MM.1S (cell line): ENCODE data around the gene CYP46A1.

Source experiments
- DNase-seq: peaks from one replicate; pipeline ENCODE4 v3.0.0-alpha.2; 2015
- H2AFZ ChIP-seq: fragments of 300-600 bp; sonication (generic); 2 replicates; pipeline ENCODE4 v1.6.0; 2016; ENCODE audit warnings: antibody characterized with exemption, low read length
- H3F3A ChIP-seq: fragments of 300-600 bp; sonication (generic); 2 replicates; pipeline ENCODE4 v1.6.1; 2016; ENCODE audit warnings: mild to moderate bottlenecking, antibody characterized with exemption, low read length, moderate library complexity, mixed read lengths; ENCODE audit not compliant: insufficient read depth
- H3K27ac ChIP-seq: fragments of 300-600 bp; sonication (generic); 2 replicates; pipeline ENCODE4 v1.5.1; 2016; ENCODE audit warnings: mild to moderate bottlenecking, low read length
- H3K27me3 ChIP-seq: fragments of 300-600 bp; sonication (generic); replicated peaks from 2 replicates; pipeline ENCODE4 v1.6.0; 2016; ENCODE audit warnings: low read length; ENCODE audit not compliant: insufficient read depth
- H3K36me3 ChIP-seq: fragments of 300-600 bp; sonication (generic); replicated peaks from 2 replicates; pipeline ENCODE4 v1.6.1; 2016; ENCODE audit warnings: mild to moderate bottlenecking, low read length, mixed read lengths; ENCODE audit not compliant: insufficient read depth
- H3K4me1 ChIP-seq: fragments of 300-600 bp; sonication (generic); 2 replicates; pipeline ENCODE4 v1.6.1; 2016; ENCODE audit warnings: low read length, mixed read lengths
- H3K4me2 ChIP-seq: fragments of 300-600 bp; sonication (generic); 2 replicates; pipeline ENCODE4 v1.6.0; 2016; ENCODE audit warnings: low read depth, low read length
- H3K4me3 ChIP-seq: fragments of 300-600 bp; sonication (generic); 2 replicates; pipeline ENCODE4 v1.5.1; 2016; ENCODE audit warnings: low read length, mixed read lengths
- H3K79me2 ChIP-seq: fragments of 300-600 bp; sonication (generic); 2 replicates; pipeline ENCODE4 v1.6.1; 2016; ENCODE audit warnings: mixed run types, low read length, mixed read lengths
- H3K9ac ChIP-seq: fragments of 300-600 bp; sonication (generic); 2 replicates; pipeline ENCODE4 v1.6.1; 2016; ENCODE audit warnings: low read length, mixed read lengths
- H3K9me2 ChIP-seq: fragments of 300-600 bp; sonication (generic); replicated peaks from 2 replicates; pipeline ENCODE4 v1.6.1; 2016; ENCODE audit warnings: mild to moderate bottlenecking, low read length, mixed read lengths; ENCODE audit not compliant: insufficient read depth
- H3K9me3 ChIP-seq: fragments of 300-600 bp; sonication (generic); replicated peaks from 2 replicates; pipeline ENCODE4 v1.6.1; 2016; ENCODE audit warnings: mild to moderate bottlenecking, low read length, mixed read lengths; ENCODE audit not compliant: insufficient read depth
- H4K20me1 ChIP-seq: fragments of 300-600 bp; sonication (generic); 2 replicates; pipeline ENCODE4 v1.6.1; 2016; ENCODE audit warnings: mild to moderate bottlenecking, low read length, moderate library complexity, mixed read lengths; ENCODE audit not compliant: insufficient read depth
- EZH2 ChIP-seq: fragments of 300-600 bp; sonication (generic); optimal IDR thresholded peaks from 2 replicates; pipeline ENCODE3; 2017; ENCODE audit warnings: low read depth, mild to moderate bottlenecking, antibody characterized with exemption, low read length, mixed read lengths
- EZH2phosphoT487 ChIP-seq: fragments of 300-600 bp; sonication (generic); IDR thresholded peaks from 2 replicates; pipeline ENCODE4 v1.6.1; 2018; ENCODE audit warnings: antibody characterized with exemption, low read length
- TF ChIP-seq, protein P1 (sequence below): fragments of 300-600 bp; sonication (generic); IDR thresholded peaks from 2 replicates; pipeline ENCODE4 v1.5.1; 2016; ENCODE audit warnings: antibody characterized with exemption, low read length, mixed read lengths

The CYP46A1 gene

GRCh38 chr14:99655521-99655920 lies 28.6 kb upstream of the CYP46A1 start:
- H3K9ac ChIP-seq, result no peak overlapping the region
- H2AFZ ChIP-seq, result no peak overlapping the region
- no peak for DNase-seq
- no peak overlapping the region for H3K27ac ChIP-seq
- H3K79me2 ChIP-seq, result no peaks in the 10 kb centered on the region
- no peak overlapping the region for H3K4me2 ChIP-seq
- no peaks in the 10 kb centered on the region for H4K20me1 ChIP-seq
- no peak overlapping the region for H3K4me3 ChIP-seq
- TF ChIP-seq, protein P1, sequence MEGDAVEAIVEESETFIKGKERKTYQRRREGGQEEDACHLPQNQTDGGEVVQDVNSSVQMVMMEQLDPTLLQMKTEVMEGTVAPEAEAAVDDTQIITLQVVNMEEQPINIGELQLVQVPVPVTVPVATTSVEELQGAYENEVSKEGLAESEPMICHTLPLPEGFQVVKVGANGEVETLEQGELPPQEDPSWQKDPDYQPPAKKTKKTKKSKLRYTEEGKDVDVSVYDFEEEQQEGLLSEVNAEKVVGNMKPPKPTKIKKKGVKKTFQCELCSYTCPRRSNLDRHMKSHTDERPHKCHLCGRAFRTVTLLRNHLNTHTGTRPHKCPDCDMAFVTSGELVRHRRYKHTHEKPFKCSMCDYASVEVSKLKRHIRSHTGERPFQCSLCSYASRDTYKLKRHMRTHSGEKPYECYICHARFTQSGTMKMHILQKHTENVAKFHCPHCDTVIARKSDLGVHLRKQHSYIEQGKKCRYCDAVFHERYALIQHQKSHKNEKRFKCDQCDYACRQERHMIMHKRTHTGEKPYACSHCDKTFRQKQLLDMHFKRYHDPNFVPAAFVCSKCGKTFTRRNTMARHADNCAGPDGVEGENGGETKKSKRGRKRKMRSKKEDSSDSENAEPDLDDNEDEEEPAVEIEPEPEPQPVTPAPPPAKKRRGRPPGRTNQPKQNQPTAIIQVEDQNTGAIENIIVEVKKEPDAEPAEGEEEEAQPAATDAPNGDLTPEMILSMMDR, result no peak
- TF ChIP-seq EZH2phosphoT487, result no peak
- no peak for TF ChIP-seq EZH2
- H3K9me2 ChIP-seq, result no peaks in the 10 kb centered on the region
- H3K4me1 ChIP-seq, result no peaks in the 10 kb centered on the region
- H3K9me3 ChIP-seq, result no peaks in the 10 kb centered on the region
- H3K27me3 ChIP-seq, result no peaks in the 10 kb centered on the region
- H3K36me3 ChIP-seq, result no peaks in the 10 kb centered on the region
- H3F3A ChIP-seq, result no peaks in the 10 kb centered on the region

DNA sequence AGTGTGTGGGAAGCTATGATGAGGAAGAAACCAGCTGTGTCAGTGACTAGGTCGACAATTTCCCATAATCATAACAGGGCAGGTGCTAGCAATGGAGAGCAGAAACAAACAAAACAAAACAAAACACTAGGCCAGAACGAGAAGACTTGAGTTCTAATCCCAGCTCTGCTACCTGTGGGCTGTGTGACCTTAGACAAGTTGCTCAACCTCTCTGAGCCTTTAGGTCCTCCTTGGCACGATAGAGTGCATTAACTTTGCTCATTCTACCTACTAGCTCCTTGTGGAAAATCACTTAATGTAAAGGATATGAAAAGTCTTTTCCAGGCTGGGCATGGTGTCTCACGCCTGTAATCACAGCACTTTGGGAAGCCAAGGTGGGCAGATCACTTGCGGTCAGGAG lies 27.9 kb upstream of the CYP46A1 start:
- no peak overlapping the region for H2AFZ ChIP-seq
- H4K20me1 ChIP-seq, result no peaks in the 10 kb centered on the region
- H3K27ac ChIP-seq, result no peak overlapping the region
- no peak overlapping the region for H3K9ac ChIP-seq
- H3F3A ChIP-seq, result no peaks in the 10 kb centered on the region
- H3K27me3 ChIP-seq, result no peaks in the 10 kb centered on the region
- no peak for TF ChIP-seq EZH2
- TF ChIP-seq, protein P1, result no peak
- H3K4me3 ChIP-seq, result no peak overlapping the region
- no peaks in the 10 kb centered on the region for H3K36me3 ChIP-seq
- no peaks in the 10 kb centered on the region for H3K79me2 ChIP-seq
- no peaks in the 10 kb centered on the region for H3K4me1 ChIP-seq
- no peak overlapping the region for H3K4me2 ChIP-seq
- H3K9me2 ChIP-seq, result no peaks in the 10 kb centered on the region
- no peaks in the 10 kb centered on the region for H3K9me3 ChIP-seq
- no peak for DNase-seq

GRCh38 chr14:99657645-99658155 lies 26.4 kb upstream of the CYP46A1 start:
- no peak overlapping the region for H3K4me3 ChIP-seq

More at GRCh38 chr14:99657645-99658155, 26.4 kb upstream of the CYP46A1 start:
- no peaks in the 10 kb centered on the region for H3K9me2 ChIP-seq
- no peaks in the 10 kb centered on the region for H4K20me1 ChIP-seq
- TF ChIP-seq, protein P1, result no peak
- TF ChIP-seq EZH2 (no peak), EZH2phosphoT487 (no peak)
- no peaks in the 10 kb centered on the region for H3K4me1 ChIP-seq
- no peak overlapping the region for H2AFZ ChIP-seq
- H3K79me2 ChIP-seq, result no peaks in the 10 kb centered on the region
- no peaks in the 10 kb centered on the region for H3K9me3 ChIP-seq
- no peaks in the 10 kb centered on the region for H3F3A ChIP-seq
- no peaks in the 10 kb centered on the region for H3K36me3 ChIP-seq
- H3K27me3 ChIP-seq, result no peaks in the 10 kb centered on the region
- H3K9ac ChIP-seq, result no peak overlapping the region
- no peak overlapping the region for H3K4me2 ChIP-seq
- no peak for DNase-seq
- no peak overlapping the region for H3K27ac ChIP-seq
